GM19023 (cell line): ENCODE measurements around the gene ZNF329.

ENCODE experiments used
- ATAC-seq: cut with Tn5 transposase; IDR thresholded peaks from one replicate; pipeline ENCODE4 v1.9.1; 2021; ENCODE audit warnings: mild to moderate bottlenecking, moderate library complexity; ENCODE audit not compliant: unreplicated experiment

The ZNF329 gene

DNA sequence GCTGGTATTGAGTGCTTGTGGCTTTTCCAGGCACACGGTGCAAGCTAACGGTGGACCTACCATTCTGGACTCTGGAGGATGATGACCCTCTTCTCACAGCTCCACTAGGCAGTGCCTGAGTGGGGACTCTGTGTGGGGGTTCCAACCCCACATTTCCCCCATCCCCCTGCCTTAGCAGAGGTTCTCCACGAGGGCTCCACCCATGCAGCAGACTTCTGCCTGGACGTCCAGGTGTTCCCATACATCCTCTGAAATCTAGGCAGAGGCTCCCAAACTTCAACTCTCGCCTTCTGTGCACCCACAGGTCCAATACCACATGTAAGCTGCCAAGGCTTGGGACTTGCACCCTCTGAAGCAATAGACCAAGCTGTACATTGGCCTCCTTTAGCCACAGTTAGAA, 27.2 kb downstream of the ZNF329 start:
- ATAC-seq: no peak

DNA sequence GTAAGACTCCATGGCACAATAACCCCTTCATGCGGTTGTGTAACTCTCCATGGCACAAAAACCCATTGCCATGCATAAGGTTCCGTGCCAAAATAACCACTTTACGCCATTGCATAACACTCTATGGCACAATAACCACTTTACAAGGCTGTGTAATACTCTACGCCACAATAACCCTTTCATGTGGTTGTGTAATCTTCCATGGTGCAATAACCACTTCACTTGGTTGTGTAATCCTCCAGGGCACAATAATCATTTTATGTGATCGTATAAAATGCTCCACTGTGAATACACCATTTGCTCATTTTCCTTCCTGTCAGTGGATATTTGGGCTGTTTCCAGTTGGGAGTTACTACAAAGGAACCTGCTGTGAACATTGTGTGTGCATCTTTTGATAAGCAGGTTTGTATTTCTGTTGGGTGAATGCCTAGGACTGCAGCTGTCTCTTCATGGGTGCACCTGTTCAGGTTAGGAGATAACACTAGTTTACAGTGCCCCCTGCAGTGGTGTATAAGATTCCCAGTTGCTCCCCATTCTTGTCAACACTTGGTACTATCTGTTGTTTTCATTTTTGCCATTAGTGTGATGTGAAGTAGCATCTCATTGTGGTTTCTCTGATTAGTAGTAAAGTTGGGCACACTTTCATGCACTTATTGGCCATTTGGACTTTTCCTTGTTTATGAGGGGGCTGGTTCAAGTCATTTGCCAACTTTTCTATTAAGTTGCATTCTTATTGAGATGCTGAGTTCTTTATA, 31.4 kb downstream of the ZNF329 start:
- no peak for ATAC-seq

DNA sequence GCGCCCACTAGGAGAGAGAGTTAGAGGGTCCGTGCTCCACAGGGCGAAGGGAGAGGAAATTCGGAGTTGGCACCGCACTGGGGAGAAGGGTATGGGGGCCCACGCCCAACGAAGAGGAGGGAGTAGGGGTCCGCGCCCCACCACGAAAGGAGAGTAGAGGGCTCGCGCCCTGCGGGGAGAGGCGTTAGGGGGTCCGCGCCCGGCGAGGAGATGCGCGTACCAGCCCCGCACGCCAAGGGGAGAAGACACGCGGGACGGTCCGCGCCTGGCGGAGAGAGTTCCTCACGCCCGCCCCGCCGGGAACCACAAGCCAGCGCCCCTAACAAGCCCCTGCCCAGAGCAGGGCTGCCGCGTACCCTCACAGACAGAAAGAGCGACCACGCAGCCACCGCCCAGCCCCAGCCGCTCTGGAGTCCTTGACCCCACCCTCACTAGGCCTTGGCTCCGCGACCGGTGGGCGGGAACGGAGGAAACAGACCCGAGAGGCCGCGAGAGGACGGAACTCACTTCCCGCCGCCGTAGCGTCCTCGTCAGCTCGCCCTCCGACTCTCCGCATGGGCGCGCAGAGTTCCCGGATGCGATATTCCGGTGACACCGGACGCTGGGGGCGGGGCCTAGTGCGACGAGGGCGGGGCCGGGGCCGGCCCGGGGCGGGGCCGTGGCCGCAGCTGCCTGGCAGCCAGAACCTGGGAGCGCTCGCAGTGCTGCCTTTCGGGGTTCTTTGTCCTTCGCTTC, 32.6 kb downstream of the ZNF329 start:
- no peak for ATAC-seq

DNA sequence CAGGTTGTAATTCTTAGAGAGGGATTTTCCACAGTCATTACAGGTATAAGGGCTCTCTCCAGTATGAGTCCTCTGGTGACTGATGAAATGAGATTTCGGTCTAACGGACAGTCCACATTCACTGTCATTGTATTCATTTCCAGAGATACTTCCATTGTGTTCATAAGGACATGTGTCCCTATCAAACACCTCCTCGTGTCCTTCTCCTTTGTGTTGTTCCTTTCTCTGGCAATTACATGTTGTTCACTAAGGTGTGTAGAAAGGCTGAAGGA, 42.1 kb downstream of the ZNF329 start:
- no peak for ATAC-seq

DNA sequence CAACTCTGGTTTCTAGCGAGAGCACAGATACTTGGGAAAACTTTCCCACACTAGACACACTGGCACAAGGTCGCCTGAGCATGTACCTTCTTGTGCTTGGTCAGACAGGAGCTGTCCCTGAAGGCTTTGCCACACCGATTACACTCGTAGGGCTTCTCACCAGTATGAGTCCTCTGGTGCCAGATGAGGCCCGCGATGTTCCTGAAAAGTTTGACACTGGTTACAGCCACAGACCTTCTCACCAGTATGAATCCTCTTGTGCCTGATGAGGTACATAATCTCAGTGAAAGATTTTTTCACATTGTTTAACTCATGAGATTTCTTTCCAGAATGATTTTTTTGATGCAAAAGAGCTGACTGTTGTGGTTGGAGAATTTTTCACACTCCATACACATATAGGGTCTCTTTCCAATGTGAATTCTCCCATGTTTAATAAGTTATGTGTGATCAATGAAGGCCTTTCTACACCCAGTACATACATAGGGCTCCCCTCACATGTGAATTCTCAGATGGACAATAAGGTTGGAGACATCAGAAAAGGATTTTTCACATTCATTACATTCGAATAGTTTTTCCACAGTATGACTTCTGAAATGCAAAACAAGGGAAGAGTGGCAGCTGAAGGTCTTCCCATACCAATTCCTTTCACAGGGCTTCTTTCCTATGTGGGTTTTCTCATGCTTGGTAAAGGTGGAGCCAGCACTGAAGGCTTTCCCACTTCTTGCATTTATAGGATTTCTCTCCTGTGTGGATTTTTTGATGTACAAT, 42.6 kb downstream of the ZNF329 start:
- no peak for ATAC-seq

DNA sequence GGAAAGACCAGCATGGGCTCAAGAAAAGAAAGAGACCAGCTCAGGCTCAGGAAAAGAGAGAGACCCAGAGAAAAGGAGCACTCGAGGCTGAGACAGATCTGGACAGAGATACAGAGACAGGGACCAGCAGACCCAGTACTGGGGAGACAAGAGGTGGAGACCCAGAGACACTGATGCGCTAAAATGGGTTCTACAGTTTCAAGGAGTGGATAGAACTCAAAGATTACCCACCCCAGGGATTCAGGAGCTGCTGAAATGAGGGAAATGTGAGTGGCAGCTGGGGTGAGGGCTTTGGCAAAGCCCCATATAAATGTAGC, 51.9 kb downstream of the ZNF329 start:
- ATAC-seq: no peak

DNA sequence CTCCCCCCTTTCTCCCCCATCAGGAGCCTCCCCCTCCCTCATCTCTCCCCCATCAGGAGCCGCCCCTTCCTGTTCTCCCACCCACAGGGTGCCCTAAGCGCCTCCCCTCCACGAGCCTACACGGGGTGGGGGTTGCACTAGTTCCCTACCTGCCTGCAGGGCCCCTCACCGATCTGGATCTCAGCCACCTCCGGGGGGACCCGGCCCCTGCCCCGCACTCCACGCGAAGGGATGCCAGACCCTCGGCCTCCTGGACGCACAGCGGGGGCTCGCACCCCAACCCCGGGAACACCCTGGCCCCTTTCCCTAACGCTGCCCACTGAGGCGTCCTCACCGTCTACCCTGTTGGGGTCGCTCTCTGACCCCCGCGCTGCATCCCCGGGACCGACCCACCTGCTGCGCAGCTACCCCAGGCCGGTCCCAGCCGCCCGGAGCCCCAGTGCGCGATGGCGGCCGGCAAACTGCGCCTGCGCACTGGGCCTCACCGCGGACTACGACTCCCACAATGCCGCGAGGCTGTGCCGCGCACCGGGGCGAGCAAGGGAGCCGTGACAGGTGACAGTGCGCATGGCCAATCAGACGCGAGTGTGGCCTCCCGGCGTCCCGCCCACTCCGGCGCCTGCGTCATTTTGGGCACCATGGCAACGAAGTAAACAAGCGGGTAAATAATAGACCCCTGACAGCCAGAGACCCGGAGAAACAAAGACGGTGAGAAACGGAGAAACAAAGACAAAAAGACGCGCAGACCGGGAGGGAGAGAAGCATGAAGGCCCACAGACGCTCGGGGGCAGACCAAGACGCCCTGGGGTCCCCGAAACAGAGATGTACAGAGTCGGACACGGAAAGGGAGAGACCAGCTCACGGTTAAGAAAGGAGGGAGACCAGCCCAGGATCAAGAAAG, 52.6 kb downstream of the ZNF329 start, which contains the start of gene ZSCAN18:
Gene ZSCAN18, minus strand, starts transcription at position 451 of the 901 bp plus-strand sequence. CDS start 7,964 bp downstream, outside the sequence.
- no peak for ATAC-seq

DNA sequence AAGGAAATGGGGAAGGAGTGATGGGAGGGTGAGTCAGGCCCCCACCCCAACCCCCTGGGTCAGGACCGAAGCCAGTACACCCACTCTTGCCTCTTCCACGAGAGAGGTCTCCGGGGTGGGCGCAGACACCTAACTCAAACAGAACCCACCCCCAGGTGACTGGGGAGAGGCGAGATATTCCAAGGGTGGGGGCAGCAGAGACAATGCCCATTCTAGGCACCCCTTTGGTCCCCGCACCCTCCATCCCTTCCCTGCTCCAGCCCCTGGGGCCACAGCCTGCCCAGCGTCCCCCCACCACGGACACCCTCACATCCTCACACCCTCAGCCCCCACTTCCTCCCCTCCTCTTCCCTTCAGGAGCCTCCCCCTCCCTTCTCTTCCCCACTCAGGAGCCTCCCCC, 53.2 kb downstream of the ZNF329 start:
- ATAC-seq: no peak

DNA sequence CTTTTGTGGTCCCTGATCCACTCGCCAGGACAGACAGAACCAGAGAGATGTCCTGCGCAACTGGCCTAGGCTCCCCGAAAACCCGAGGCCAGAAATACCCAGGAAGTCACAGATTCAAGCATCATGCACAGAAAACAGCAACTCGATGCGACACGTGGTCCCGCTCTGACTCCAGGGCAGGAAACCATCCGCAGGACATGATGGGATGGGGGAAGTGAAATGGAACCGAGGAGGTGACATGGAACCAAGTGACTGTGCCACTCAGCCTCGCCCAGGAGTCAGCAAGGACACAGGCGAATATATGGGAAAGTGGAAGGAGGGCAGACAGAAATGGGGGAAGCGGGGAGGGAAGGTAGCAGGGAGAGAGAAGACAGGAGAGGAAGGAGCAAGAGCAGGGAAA, 53.7 kb downstream of the ZNF329 start:
- no peak for ATAC-seq

DNA sequence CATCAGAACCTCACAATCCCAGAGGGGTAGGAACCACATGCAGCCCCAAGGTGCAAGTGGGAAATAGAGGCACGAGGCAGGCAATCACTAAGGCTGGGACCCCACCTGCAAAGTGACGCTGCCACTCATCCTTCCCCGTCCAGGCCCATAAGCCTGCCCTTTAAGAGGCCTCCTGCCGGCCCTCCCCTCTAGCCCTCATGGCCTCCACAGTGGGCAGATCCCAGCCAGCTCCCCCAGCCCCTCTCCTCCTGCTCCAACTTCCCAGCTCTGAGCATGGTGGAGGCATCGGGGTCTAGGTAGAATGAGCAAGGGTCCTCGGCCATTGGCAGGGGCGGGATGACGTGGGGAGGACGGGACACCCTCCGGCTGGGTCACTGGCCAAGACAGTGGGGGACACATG, 55.3 kb downstream of the ZNF329 start:
- ATAC-seq: no peak

DNA sequence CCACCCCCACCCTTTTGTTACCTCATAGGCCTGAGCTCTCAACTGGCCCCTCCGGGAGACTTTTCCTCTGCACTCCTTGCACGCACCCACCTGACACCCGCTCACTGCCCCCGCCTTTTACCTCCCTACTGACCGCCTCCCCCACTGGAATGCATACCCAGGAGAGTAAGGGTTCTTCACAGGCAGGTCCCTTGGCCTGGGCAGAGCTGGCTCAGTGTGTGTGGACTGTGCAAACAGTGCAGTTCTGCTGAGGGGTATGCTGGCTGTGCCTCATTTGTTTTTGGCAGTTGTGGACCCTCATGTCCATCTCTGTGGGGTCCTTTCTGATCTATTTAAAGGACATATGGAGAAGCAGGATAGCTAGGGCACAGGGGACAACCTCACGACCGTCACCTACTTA, 57.5 kb downstream of the ZNF329 start:
- no peak for ATAC-seq

DNA sequence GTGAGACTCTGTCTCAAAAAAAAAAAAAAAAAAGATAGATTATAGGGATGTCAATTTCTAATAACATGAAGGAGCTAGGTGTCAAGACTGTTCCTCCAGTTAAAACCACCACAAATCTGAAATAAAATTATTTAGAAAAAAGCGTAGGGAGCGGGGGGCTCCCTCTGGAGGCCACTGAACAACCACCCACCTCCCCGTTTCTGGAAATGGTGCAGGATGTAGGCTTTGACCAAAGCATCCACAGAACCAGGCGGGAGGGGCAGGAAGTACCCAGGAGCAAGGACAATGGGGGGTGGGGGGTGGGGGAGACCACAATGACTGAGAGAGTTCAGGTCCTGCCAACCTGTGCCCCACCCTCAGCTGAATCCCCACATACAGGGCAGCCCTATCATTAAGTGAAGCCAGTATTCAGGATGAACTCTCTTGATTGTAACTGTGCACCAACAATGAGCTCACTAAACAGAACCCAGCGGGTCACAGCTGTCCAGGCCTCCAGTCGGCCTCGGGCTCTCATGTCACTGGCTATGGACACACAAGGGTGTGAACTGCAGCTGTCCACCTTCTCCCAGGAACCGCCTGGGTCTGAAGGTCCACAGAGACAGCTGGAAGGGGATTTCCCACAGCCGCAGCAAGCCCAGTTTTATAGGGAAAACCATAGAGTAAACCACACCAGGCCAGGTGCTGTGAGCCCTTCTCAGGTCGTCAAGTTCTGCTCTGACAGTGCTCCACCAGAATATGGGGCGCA, 59.2 kb downstream of the ZNF329 start:
- ATAC-seq: no peak

DNA sequence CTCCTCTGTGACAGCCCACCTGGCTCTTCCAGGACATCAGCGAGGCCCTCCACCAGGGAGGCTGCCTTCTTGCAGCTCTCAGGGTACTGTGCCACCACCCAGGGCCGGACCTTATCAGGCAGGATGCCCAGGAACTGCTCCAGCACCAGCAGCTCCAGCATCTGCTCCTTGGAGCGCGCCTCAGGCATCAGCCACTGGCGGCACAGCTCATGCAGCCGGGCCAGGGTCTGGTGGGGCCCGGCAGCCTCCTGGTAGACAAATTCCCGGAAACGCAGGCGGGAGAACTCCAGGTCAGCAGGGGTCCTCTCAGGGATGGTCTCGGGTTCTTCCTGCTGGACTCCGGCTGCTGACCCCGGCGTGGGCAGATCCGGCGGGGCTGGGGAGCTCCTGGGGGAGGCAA, 60.7 kb downstream of the ZNF329 start:
- ATAC-seq: no peak

DNA sequence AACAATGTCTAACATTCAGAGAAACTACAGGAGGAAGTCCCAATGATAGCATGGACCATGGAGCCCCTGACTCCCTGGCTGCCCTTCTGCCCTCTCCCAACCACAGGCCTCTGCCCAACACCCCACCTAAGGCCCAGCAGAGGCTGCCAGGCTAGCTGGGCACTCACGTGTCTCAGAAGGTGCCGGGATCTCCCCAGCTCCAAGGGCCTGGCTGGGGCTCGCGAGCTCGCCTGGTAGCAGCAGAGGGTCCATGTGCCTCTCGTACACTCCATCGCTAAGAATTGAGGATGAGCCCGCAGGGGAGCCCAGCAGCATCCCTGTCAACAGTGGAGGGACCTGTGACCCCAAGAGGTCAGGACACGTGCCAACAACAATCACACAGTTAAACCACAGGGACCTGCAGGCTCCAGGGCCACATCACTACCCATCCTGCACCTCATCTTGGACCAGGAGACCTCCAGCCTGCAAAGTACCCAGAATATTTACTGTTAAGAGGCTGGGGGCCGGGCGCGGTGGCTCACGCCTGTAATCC, 62.0 kb downstream of the ZNF329 start:
- no peak for ATAC-seq

DNA sequence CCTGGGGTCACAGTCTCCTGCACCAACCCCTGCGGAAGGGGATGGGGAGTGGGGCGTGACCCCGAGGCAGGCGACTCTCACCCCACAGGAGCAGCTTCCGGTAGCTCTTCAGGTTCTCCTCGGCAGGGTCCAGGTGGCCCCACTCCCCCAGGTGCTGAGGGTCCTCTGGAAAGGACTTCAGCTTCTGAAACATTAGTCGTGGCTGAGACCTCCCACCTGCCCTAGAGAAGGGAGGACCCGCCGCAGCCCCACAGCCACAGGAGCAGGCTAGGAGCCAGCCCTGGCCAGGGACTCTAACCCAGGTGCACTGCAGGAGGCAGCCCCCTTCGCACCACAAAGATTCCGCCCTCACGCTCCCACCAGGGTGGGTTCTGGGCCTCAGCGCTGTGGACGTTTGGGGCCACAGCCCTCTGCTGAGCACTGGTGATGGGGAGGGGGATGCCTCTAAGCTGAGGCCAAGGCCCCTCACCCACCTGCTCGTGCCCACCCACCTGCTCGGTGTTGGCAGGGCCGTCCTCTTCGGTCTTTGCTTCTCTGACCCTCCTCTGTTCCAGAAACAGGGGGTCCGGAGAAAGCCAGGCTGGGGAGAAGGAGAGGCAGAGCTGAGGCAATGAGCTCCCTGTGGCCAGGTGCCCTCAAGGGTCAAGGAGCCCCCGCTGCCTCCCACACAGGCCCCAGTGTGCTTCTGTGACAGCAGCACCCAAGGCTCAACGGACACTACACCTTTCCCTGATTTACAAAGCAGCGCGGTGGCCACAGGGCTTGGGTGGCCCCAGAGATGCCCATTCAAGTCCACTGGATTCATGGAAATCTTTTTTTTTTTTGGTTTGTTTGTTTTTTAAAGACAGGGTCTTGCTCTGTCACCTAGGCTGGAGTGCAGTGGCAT, 63.5 kb downstream of the ZNF329 start:
- ATAC-seq: no peak

DNA sequence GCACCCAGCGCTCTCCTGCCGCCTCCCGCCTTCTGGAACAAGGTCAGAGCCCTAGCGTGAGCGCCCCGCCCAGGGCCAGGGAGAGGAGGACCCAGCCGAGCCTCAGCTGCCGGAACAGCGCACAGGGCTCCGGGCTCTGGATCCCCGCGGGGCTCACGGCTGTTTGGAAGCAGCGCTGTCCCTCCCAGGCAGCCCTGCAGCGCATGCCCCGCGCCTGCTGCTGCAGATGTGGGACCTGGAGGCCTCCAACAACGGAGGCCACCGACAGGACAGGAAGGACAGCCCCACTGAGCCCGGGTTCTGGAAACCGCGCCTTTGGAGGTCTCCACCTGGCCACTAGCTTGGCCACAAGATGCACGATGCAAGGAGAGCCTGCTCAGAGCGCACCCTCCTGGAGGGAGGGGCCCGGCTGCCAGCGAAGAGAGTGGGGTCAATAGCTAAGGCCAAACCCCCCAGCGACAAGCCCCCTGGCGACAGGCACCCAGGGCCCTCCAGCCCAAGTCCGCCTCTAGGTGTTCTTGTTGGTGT, 65.2 kb downstream of the ZNF329 start:
- no peak for ATAC-seq

DNA sequence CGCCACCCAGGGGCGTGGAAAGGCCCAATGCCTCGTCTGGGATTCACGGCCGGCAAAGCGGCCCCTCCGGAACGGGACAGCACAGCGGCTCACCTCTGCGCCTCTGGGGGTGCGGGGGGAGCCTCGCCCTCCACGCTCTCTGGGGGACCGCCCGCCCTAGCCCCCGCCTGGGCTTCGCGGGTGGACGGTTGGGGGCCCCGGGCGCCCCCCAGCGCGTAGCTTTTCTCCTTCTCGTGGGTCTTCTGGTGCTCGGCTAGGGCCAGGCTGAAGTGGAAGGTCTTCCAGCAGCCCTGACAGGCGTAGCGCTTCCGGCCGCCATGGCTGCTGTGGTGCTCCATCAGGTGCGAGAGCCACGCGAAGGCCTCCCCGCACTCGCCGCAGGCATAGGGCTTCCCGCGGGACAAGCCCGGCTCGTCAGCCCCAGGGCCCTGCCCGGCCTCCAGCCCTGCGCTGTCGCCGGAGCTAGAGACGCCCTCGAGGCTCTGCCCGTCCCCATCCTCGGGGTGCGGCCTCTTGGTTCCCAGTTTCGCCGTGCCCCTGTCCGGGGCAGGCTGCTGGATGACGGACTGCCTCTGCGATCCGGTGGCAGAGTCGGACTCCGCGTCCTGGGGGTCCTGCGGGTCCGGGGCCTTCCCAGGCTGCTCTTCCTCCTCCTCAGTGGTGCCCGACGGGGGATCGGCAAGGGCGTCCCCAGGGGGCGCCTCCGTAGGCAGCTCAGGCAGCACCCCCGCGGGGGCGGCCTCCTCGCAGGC, 65.8 kb downstream of the ZNF329 start:
- ATAC-seq: no peak

DNA sequence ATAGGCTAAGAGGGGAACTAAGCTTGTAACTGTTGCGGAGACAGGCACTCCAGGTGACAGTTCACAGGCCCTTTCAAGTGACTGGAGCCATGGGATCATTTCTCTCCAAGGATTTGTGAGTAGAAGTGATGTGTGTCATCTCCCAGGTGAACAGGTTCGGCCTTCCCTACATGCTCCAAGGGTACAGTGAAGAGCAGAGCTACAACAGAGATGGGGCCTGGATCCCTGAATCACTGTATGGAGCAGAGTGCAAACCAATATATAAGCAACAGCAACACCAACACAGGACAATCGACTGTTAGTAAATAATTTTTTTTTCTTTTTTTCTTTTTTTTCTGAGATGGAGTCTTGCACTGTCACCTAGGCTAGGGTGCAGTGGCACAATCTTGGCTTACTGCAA, 67.6 kb downstream of the ZNF329 start:
- no peak for ATAC-seq
